ENCODE results near the gene LCN6.

LCN6 gene

GRCh38 chr9:136741883-136742571 lies 6.3 kb downstream of the LCN6 start:
- DNase-seq = no peak

GRCh38 chr9:136740971-136741882 lies 7.1 kb downstream of the LCN6 start:
- no peak for DNase-seq

- DNase-seq = no peak
These were observed 7.8 kb downstream of the LCN6 start for GRCh38 chr9:136740491-136740890.

- DNase-seq = no peak
These were observed 8.3 kb downstream of the LCN6 start for GRCh38 chr9:136740069-136740468.

- no peak for DNase-seq
These were observed 8.8 kb downstream of the LCN6 start for GRCh38 chr9:136739509-136739908.

- DNase-seq = no peak
These were observed 9.4 kb downstream of the LCN6 start for GRCh38 chr9:136738960-136739359.

- no peak for DNase-seq
These were observed 12.4 kb downstream of the LCN6 start for GRCh38 chr9:136735812-136736480.

GRCh38 chr9:136734837-136735496 lies 13.4 kb downstream of the LCN6 start:
- DNase-seq = no peak

- DNase-seq = no peak
These were observed 14.7 kb downstream of the LCN6 start for GRCh38 chr9:136733611-136734010.

GRCh38 chr9:136732444-136733178 lies 15.7 kb downstream of the LCN6 start:
- no peak for DNase-seq

- no peak for DNase-seq
These were observed 18.4 kb downstream of the LCN6 start for GRCh38 chr9:136729926-136730325.

GRCh38 chr9:136729144-136729543 lies 19.2 kb downstream of the LCN6 start:
- DNase-seq = no peak

- DNase-seq = no peak
These were observed 19.7 kb downstream of the LCN6 start for GRCh38 chr9:136728548-136729123.

- DNase-seq = peak; percentile 91
These were observed 20.2 kb downstream of the LCN6 start for GRCh38 chr9:136728080-136728547.

- DNase-seq = peak; percentile 53
These were observed 21.6 kb downstream of the LCN6 start for GRCh38 chr9:136726631-136727191.

- no peak for DNase-seq
These were observed 22.2 kb downstream of the LCN6 start for GRCh38 chr9:136726118-136726517.

- no peak for DNase-seq
These were observed 22.7 kb downstream of the LCN6 start for GRCh38 chr9:136725612-136726011.

- no peak for DNase-seq
These were observed 23.6 kb downstream of the LCN6 start for GRCh38 chr9:136724772-136725171.

GRCh38 chr9:136723989-136724388 lies 24.3 kb downstream of the LCN6 start:
- no peak for DNase-seq

GRCh38 chr9:136723362-136723976 lies 24.9 kb downstream of the LCN6 start:
- DNase-seq = no peak

- no peak for DNase-seq
These were observed 25.4 kb downstream of the LCN6 start for GRCh38 chr9:136722969-136723356.
